ENCODE measurements around the gene NARS2. TPM values are rescaled to one million over a fixed set of nuclear protein-coding genes. Genes with fewer than 3 reads are reported as not detected.
"Not testable (repeated sequence)": the region's sequence is repeated elsewhere in the genome, so short reads cannot be mapped to it uniquely, and the experiment has no call there.

Gene NARS2
- total RNA-seq, 2 experiments from 2014 or later, result 12.8 to 14.5 TPM

DNA sequence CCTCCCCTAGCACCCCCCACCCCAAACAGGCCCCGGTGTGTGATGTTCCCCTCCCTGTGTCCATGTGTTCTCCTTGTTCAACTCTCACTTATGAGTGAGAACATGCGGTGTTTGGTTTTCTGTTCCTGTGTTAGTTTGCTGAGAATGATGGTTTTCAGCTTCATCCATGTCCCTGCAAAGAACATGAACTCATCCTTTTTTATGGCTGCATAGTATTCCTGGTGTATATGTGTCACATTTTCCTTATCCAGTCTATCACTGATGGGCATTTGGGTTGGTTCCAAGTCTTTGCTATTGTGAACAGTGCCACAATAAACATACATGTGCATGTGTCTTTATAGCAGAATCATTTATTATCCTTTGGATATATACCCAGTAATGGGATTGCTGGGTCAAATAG lies 22.9 kb upstream of the NARS2 start:
- DNase-seq; H3K4me1 Mint-ChIP-seq; H3K36me3 Mint-ChIP-seq; H3K4me3 Mint-ChIP-seq; ATAC-seq (ENCODE audit: low read depth); POLR2A ChIA-PET; H3K9me3 Mint-ChIP-seq; H3K27ac Mint-ChIP-seq: not testable (repeated sequence)
- peaks cover 36% of the 10 kb centered on the region for H3K27me3 Mint-ChIP-seq

DNA sequence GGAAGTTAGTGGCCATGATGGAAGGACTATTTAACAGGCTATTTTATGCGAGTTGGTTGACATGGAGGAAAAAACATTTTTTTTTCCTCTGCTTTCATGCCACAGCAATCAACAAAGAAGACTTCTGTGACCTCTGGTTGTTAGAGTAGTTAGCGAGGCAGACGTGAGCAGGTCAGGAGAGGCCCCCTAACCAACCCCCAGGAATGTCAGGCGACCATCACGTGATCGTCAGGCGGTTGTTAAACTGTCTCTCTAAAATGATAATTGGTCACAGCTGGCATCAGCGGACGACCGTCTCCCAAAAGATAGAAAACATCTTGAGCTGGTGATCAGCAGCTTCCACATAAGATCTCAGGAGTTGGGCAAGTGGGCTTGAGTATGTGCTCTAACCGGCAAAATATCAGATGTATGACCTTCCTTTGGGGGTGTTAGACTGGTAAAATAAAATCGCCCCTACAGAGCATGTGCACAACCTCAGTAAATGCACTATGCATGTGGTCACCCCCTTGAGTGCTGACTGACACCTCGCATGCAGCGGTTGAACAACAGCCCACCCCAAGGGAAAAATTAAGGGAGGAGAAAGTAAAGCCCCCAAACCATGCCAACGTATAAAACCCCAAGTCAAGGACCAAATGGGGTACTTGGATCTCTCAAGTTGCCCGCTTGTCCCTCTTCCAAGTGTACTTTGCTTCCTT lies 20.9 kb upstream of the NARS2 start:
- POLR2A ChIA-PET, result no interaction called here
- no peaks in the 10 kb centered on the region for H3K9me3 Mint-ChIP-seq
- H3K4me3 Mint-ChIP-seq, result no peak overlapping the region
- DNase-seq (no peak), ATAC-seq (ENCODE audit: low read depth) (no peak)
- H3K27ac Mint-ChIP-seq, result no peak overlapping the region
- H3K36me3 Mint-ChIP-seq, result no peaks in the 10 kb centered on the region
- no peaks in the 10 kb centered on the region for H3K4me1 Mint-ChIP-seq
- H3K27me3 Mint-ChIP-seq, result peaks cover 19% of the 10 kb centered on the region

DNA sequence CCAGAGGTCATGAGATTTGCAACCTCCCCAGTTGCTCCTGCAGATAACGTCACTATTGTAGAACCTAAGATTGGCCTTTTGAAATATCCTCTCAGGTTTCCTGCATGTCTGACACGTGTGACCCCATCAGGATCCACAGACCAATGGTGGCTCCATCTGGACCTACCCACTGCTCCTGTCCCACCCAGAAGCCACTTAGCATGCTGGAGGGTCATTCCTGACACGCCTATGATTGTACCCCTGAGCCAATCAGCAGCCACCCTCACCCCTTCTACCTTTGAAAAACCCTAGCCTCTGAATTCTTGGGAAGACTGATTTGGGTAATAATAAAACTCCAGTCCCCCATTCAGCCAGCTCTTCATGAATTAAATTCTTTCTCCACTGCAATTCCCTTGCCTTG lies 20.1 kb upstream of the NARS2 start:
- Mint-ChIP-seq H3K9me3 (no peaks in the 10 kb centered on the region), H3K27me3 (peaks cover 12% of the 10 kb centered on the region), H3K4me1 (no peaks in the 10 kb centered on the region), H3K4me3 (no peak overlapping the region), H3K27ac (no peak overlapping the region), H3K36me3 (no peaks in the 10 kb centered on the region)
- no peak for DNase-seq
- POLR2A ChIA-PET, result no interaction called here
- no peak for ATAC-seq (ENCODE audit: low read depth)

DNA sequence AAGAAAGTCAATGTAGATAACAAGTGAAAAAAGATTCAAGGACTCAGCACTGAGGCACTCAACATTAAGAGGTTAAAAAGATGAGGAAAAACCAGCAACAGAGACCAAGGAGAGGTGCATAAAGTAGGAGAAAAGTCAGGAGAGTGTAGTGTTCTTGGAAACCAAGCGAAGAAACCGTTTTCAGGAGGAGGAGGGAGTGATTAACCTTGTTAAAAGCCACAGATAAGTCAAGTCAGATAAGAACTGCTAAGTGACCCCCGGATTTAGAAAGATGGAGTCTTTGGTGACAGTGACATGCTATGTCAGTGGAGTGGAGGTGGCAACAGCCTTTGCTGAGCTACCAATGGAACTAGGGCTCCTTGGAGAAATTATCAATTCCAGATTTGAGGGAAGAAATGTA lies 13.9 kb upstream of the NARS2 start:
- Mint-ChIP-seq H3K9me3 (peaks cover 11% of the 10 kb centered on the region), H3K27me3 (peaks cover 23% of the 10 kb centered on the region), H3K4me3 (no peak overlapping the region), H3K4me1 (no peaks in the 10 kb centered on the region), H3K27ac (no peak overlapping the region), H3K36me3 (peaks cover 7% of the 10 kb centered on the region)
- ATAC-seq (ENCODE audit: low read depth) (no peak), DNase-seq (no peak)
- POLR2A ChIA-PET, result no interaction called here

DNA sequence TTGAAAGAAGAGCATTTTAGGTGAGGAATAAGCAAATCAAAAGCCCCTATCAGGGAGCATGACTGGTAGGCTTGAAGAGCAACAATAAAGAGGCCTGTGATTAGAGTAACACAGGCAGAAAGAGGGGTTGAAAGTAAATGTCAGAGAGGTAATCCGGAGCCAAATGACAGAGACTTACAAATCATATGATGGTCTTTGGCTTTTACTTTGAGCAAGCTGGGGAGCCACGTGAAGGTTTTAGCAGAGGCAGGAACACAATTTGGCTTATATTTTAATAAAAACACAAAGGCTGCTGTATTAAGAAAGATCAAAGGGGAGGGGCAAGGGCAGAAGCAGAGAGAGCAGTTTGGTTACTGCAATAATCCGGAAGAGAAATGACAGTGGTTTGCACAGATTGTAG lies 12.8 kb upstream of the NARS2 start:
- Mint-ChIP-seq H3K36me3 (peaks cover 8% of the 10 kb centered on the region), H3K27me3 (peaks cover 22% of the 10 kb centered on the region), H3K4me3 (no peak overlapping the region), H3K4me1 (no peaks in the 10 kb centered on the region), H3K27ac (no peak overlapping the region), H3K9me3 (peaks cover 13% of the 10 kb centered on the region)
- no peak for DNase-seq
- POLR2A ChIA-PET, result no interaction called here
- ATAC-seq (ENCODE audit: low read depth), result no peak

DNA sequence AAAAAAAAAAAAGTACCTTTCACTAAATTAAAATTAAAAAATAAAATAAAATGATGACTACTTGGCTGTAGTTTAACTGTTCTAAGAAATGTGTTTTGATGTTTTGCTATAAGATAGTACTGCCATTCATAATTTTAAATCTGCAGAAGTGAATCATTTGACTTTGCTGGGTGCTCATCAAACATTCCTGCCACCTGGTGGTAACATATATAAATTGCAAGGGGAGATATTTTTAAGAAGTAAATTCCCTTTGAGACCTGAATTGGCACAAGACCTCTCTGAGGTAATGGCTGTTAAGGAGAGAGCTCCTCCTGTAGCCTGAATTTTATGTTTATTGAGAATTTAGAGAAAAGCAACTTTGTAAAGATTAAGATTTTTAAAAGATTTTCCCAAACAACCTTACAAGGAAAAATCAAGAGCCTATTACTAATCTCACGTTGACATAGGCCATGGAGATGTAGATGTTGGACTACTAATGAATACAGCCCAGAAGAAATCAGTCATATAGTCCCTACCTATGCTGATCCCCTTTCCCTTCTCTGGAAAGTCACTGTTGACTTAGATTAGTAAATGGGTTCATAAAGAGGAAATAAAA lies 11.9 kb upstream of the NARS2 start:
- Mint-ChIP-seq H3K27me3 (peaks cover 22% of the 10 kb centered on the region), H3K9me3 (peaks cover 15% of the 10 kb centered on the region), H3K27ac (no peak overlapping the region), H3K4me1 (no peaks in the 10 kb centered on the region), H3K4me3 (no peak overlapping the region), H3K36me3 (peaks cover 8% of the 10 kb centered on the region)
- no peak for DNase-seq
- POLR2A ChIA-PET, result no interaction called here
- ATAC-seq (ENCODE audit: low read depth), result no peak

DNA sequence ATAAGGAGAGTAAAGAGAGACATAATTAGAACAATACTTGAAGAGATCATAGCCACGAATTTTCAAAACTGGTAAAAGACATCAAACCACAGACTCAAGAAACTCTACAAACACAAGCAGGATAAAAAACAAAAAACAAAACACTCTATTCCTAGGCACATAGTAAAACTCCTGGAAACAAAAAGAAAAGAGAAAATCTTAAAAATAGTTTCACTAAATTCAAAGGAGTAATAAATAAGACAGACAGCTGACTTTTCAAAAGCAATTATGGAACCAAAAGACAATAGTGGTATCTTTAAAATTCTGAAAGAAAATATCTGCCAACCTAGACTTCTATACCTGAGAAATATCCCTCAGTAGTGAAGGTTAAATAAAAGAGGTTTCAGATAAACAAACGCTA lies 9.2 kb upstream of the NARS2 start:
- Mint-ChIP-seq H3K9me3 (peaks cover 16% of the 10 kb centered on the region), H3K4me3 (no peak overlapping the region), H3K36me3 (peaks cover 8% of the 10 kb centered on the region), H3K27me3 (peaks cover 18% of the 10 kb centered on the region), H3K4me1 (no peaks in the 10 kb centered on the region), H3K27ac (no peak overlapping the region)
- ATAC-seq (ENCODE audit: low read depth) (no peak), DNase-seq (no peak)
- POLR2A ChIA-PET, result no interaction called here

DNA sequence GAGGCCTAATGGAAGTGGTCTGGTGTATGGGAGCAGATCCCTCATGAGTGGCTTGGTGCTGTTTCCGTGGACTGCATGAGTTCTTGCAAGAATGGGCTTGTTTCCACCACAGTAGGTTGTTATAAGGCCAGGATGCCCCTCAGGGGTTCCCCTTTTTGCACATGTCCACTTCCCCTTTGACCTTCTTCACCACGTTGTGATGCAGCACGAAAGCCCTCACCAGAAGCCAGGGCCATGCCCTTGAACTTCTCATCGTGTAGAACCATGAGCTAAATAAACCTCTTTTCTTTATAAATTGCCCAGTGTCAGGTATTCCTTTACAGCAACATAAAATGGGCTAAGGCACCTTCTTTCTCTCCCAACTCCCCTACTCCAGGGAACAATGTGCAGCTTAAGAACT lies 2.8 kb upstream of the NARS2 start:
- Mint-ChIP-seq H3K4me1 (peaks cover 18% of the 10 kb centered on the region), H3K36me3 (no peaks in the 10 kb centered on the region), H3K9me3 (peaks cover 3% of the 10 kb centered on the region), H3K27ac (no peak overlapping the region), H3K27me3 (no peaks in the 10 kb centered on the region), H3K4me3 (no peak overlapping the region)
- no peak for DNase-seq
- no peak for ATAC-seq (ENCODE audit: low read depth)
- POLR2A ChIA-PET, result no interaction called here

DNA sequence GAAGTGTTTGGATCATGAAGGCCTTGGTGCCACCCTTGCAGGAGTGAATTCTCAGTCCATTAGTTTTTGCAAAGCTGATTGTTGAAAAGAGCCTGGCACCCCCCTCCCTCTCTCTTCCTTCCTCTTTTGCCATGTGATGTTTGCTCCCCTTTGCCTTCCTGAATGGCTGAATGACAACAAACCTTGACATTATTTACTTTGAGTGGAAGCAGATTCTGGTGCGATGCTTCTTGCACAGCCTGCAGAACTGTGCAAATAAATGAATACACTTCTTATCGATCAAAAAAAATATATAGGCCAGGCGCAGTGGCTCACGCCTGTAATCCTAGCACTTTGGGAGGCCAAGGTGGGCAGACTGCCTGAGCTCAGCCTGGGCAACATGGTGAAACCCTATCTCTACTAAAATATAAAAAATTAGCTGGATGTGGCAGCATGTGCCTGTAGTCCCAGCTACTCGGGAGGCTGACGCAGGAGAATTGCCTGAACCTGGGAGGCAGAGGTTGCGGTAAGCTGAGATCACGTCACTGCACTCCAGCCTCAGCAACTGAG lies 2.0 kb upstream of the NARS2 start:
- no peak overlapping the region for H3K4me3 Mint-ChIP-seq
- H3K9me3 Mint-ChIP-seq, result peaks cover 2% of the 10 kb centered on the region
- no peaks in the 10 kb centered on the region for H3K27me3 Mint-ChIP-seq
- no peak overlapping the region for H3K27ac Mint-ChIP-seq
- DNase-seq (no peak), ATAC-seq (ENCODE audit: low read depth) (no peak)
- H3K36me3 Mint-ChIP-seq, result no peaks in the 10 kb centered on the region
- POLR2A ChIA-PET, result no interaction called here
- H3K4me1 Mint-ChIP-seq, result peaks cover 24% of the 10 kb centered on the region

DNA sequence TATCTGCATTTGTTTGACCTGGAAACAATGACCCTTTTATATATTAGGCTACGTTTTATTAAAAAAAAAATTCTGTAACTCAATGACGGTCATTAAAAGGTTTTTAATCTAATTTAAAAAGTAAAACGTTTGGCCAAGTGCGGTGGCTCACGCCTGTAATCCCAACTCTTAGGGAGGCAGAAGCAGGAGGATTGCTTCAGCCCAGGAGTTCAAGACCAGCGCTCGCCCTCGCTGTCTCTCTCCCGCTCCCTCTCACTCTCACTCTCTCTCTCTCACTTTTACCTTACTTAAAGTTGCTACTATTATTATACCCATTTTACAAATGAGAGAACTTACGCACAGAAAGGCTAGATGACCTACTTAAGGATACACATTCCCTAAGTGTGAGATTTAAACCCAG lies 814 bp upstream of the NARS2 start:
- ATAC-seq (ENCODE audit: low read depth) (no peak), DNase-seq (no peak)
- H3K4me1 Mint-ChIP-seq, result peaks cover 27% of the 10 kb centered on the region
- H3K4me3 Mint-ChIP-seq, result peak overlapping the region; percentile 99
- H3K36me3 Mint-ChIP-seq, result peaks cover 6% of the 10 kb centered on the region
- H3K9me3 Mint-ChIP-seq, result no peaks in the 10 kb centered on the region
- H3K27ac Mint-ChIP-seq, result peak overlapping the region; percentile 91
- no peaks in the 10 kb centered on the region for H3K27me3 Mint-ChIP-seq
- POLR2A ChIA-PET, result interaction anchor here (1.3 to 2.5 kb wide), 2 partner anchors 157 to 436 kb away, joined by 5 to 16 read pairs; partner anchors contain the start of genes ALG8 and GAB2

DNA sequence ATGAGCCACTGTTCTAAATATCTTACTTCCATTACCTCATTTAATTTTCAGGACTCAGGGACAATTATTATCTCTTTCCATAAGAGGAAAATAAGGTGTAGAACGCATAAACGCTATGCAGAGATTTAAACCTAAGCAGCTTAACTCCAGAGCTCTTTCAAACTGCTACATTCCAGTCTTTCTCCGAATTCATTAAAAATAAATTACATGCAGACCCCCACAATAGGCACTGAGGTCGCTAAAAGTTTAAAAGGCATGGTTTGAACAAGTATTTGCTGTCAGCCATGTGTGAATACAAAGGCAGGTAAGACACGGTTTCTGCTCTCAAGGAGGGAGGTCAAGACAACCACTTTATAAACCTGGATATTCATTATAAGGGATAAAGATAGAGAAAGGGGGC lies 983 bp downstream of the NARS2 start:
- peak overlapping the region; percentile 99 for H3K4me3 Mint-ChIP-seq
- H3K27me3 Mint-ChIP-seq, result no peaks in the 10 kb centered on the region
- H3K9me3 Mint-ChIP-seq, result no peaks in the 10 kb centered on the region
- H3K36me3 Mint-ChIP-seq, result peaks cover 9% of the 10 kb centered on the region
- peak overlapping the region; percentile 60 for H3K27ac Mint-ChIP-seq
- POLR2A ChIA-PET, result interaction anchor here (0.8 to 2.5 kb wide), 3 partner anchors 156 to 435 kb away, joined by 3 to 16 read pairs (median 3); partner anchors contain the start of gene GAB2
- H3K4me1 Mint-ChIP-seq, result peaks cover 27% of the 10 kb centered on the region
- ATAC-seq (ENCODE audit: low read depth), result no peak
- DNase-seq, result no peak

DNA sequence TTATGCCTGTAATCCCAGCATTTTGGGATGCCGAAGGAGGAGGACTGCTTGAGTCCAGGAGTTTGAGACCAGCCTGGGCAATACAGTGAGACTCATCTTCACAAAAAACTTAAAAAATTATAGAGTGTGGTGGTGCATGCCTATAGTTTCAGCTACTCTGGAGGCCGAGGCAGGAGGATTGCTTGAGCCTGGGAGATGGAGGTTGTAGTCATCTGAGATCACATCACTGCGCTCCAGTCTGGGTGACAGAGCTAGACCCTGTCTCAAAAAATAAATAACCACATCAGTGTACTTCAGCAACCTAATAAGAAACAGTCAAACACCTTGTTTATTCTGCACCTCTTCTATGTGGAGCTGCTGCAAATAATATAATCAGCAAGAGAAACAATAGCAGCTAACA lies 1.4 kb downstream of the NARS2 start:
- no peaks in the 10 kb centered on the region for H3K9me3 Mint-ChIP-seq
- peak overlapping the region; percentile 99 for H3K4me3 Mint-ChIP-seq
- H3K27ac Mint-ChIP-seq, result peak overlapping the region; percentile 60
- DNase-seq (no peak), ATAC-seq (ENCODE audit: low read depth) (no peak)
- no peaks in the 10 kb centered on the region for H3K27me3 Mint-ChIP-seq
- peaks cover 9% of the 10 kb centered on the region for H3K36me3 Mint-ChIP-seq
- H3K4me1 Mint-ChIP-seq, result peaks cover 27% of the 10 kb centered on the region
- POLR2A ChIA-PET, result interaction anchor here (0.6 to 2.5 kb wide), 3 partner anchors 130 to 434 kb away, joined by 3 to 16 read pairs (median 3); partner anchors contain the start of gene GAB2

DNA sequence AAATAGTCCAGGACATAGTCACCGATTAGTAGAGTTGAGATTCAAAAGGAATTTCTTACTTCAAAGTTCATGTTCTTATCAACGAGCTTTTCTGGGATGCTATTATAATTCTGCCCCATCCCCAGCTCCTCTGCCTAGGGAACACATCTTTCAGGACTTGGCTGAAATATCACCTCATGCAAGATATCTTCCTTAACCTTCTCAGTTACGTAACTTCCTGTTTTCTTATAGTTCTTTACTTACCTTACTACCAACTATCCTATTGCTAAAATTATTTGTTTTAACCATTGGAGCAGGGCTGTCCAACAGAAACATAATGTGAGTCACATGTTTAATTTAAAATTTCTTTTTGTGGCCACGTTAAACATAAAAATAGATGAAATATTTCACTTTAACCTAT lies 2.3 kb downstream of the NARS2 start:
- Mint-ChIP-seq H3K9me3 (no peaks in the 10 kb centered on the region), H3K27me3 (no peaks in the 10 kb centered on the region), H3K36me3 (peaks cover 9% of the 10 kb centered on the region), H3K4me3 (no peak overlapping the region), H3K4me1 (peaks cover 27% of the 10 kb centered on the region), H3K27ac (no peak overlapping the region)
- no peak for DNase-seq
- POLR2A ChIA-PET, result no interaction called here
- no peak for ATAC-seq (ENCODE audit: low read depth)

DNA sequence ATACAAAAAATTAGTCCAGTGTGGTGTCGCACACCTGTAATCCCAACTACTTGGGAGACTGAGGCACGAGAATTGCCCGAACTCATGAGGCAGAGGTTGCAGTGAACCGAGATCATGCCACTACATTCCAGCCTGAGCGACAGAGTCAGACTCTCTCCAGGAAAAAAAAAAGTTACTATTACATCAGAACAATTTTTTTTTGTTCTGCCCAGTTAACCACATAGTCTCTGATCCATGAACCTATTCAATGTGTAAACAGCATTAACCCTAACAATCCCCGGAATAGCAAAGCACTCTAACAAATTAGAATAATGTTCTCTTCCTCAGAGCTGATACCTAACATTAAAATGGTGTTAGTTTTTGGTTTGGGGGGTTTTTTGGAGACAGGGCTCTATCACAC lies 4.6 kb downstream of the NARS2 start:
- POLR2A ChIA-PET, result no interaction called here
- Mint-ChIP-seq H3K27me3 (no peaks in the 10 kb centered on the region), H3K27ac (no peak overlapping the region), H3K4me3 (no peak overlapping the region), H3K4me1 (peaks cover 24% of the 10 kb centered on the region), H3K9me3 (no peaks in the 10 kb centered on the region), H3K36me3 (peaks cover 9% of the 10 kb centered on the region)
- ATAC-seq (ENCODE audit: low read depth), result no peak
- DNase-seq, result no peak
